T-helper 2 cell (primary cell): ENCODE data around the gene GLI3.

Experiments
- DNase-seq, 5 experiments: peaks; one replicate each; pipeline versions ENCODE4 v3.0.0 to v3.0.0-alpha.2; 2012 to 2022

GLI3 gene

DNA sequence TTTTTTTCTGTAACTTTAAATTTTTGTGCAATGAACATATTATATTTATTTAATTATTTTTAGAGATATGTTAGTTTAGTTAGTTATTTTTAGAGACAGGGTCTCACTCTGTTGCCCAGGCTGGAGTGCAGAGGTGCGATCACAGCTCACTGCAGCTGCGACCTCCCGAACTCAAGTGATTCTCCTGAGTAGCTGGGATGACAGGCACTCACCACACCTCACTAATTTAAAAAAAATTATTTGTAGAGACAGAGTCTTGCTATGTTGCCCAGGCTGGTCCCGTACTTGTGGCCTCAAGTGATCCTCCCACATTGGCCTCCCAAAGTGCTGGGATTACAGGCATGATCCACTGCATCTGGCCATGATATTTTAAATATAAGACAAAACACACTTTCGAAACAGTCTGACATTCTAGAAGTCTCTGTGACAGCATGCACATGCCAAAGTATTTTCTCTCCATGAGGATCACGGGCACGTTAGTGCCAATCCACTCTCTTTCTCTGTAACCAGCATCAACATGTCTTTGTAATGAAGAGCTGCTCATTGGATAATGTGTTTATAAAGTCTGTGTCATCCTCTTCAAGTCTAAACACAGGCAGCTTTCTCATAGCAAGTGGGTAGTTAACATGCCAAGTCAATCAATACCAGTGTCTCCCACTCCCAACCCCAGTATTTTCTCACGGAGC lies 137.4 kb downstream of the GLI3 start:
- DNase-seq = no peak

GRCh38 chr7:42099066-42099465 lies 137.9 kb downstream of the GLI3 start:
- no peak for DNase-seq

DNA sequence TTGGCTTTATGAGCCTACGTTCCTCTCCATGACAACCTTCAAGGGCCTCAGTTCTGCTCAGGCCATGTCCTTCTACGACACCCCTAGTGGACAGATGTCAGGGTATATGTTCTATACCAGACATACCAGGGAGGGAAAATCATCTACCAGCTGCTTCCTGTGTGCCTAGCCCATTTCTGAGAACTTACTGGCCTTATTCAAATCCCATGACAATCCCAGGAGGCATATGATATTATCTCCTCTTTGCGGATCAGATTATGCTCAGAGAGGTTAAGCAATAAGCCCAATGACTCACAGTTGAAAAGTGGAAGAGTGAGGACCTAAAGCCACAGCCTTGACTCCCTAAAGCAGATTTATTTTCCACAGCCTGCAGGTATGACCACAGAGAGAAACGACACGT lies 139.3 kb downstream of the GLI3 start:
- DNase-seq = no peak

DNA sequence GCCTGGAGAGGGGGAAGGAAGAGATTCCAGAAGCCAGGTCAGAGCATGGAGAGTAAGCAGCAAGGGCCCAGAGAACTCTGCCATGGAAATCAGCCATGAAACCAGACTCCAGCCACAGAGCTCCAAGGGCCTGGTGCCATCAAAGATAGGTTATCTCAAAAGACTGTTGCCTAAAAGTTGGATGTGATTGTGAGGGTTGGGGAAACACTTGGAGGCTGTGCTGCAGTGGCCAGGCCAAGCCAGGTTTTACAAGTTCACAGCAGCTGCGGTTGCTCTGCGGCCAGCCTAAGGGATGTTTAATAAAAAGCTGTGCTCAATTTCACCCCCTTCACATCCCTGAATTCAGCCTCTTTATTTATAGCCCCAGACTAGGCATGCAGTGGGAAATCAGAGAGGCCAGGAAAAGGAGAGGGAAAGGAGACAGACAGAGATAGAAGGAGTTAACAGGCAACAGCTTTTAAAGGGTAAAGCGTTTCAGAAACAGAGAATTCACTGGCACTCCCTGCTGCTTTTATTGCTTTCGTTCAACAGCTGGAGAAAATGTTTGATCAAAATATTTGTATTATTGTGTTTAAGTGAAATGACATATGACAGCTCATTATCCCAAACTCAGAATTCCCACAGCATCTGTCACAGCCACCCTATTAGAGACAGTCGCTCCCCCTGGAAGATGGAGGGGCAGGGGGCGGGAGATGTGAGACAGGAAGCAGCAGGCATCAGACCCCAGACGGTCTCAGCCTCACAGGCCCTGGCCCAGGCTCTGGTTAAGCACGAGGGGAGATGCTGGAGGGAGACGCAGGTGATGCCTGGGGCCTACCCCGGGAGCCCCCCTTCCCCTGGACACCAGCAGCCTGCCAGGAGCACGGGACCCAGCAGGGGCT lies 140.1 kb downstream of the GLI3 start:
- no peak for DNase-seq

DNA sequence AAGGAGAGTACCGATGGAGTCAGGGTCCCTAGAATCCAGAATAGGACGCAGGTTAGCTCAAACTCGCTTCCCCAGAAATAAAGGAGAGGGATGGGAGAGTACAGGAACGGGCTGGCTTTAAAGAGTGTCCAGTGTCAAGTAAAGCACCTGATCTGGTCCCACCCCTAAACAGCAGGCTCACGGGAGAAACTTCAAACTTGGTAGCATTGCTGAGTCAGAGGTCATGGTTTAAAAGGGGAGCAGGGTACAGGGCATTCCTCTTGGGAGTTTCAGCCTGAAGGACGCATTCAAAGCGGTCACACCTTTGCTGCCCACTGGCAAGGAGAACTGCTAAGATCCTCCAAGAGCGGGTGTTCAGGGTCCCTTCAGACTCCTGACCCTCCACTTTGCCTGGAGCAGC lies 140.7 kb downstream of the GLI3 start:
- no peak for DNase-seq

GRCh38 chr7:42095791-42096190 lies 141.2 kb downstream of the GLI3 start:
- no peak for DNase-seq

DNA sequence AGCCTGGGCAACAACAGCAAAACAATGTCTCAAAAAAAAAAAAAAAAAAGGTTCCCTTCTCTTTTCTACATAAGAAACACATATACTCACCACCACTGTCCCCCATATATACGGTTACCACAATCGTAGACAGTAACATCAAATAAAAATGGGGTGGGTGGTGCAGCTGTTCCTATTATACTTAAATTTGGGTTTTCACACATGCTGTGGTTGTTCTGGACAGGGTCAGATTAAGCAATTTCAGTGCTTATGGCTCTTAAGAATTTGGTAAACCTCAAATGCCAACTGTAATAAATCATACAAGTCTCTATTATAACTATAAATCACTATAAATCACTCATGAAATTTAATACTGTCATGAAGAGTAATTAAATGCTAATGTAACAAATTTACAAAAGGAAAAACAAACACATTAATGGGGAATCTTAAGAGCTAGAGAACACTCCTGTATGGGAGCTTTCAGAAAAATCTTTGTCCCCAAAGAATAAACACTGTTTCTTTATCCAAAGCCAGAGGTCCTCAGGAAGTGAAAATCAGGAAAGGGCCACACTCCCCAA lies 143.6 kb downstream of the GLI3 start:
- no peak for DNase-seq

DNA sequence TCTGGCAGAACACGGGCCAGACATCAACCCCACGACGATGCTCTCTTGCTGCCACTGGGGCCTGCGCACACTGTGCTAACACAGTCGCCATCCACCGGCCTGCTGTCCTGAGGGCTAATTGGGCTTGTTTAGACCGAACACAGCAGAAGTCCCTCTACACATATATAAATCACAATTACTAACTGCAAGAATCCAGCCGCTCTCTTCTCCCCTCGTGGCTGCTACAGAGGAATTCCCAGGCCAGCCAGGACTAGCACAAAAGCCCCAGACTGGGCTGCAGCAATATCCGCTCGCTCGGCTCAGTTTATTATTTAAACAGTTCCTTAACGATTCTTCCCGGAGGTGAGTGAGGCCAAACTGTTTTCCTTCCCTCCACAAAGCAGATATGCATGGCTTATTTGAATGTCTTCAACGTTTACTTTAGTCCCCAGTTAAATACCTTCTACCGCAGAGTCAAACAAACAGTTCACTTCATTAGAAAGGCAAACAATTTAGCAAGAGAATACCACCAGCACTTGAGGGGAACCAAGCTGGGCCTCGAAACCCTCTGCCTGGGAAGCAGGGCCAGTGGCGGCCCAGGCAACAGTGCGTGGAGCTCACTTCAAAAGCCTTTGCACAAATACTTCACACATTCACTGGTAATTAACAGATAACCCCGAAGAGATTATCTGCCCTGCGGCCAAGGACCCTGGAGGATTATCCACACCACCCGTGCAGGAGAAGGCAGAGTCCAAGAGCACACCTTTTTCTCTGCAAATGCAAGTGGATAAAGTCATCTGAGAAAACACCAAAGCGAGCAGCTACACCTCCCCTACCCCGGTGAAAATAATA lies 145.3 kb downstream of the GLI3 start:
- DNase-seq = no peak

- DNase-seq = no peak
Measured at GRCh38 chr7:42090806-42091205, 146.2 kb downstream of the GLI3 start.

- no peak for DNase-seq
Measured at GRCh38 chr7:42090056-42090455, 147.0 kb downstream of the GLI3 start.

DNA sequence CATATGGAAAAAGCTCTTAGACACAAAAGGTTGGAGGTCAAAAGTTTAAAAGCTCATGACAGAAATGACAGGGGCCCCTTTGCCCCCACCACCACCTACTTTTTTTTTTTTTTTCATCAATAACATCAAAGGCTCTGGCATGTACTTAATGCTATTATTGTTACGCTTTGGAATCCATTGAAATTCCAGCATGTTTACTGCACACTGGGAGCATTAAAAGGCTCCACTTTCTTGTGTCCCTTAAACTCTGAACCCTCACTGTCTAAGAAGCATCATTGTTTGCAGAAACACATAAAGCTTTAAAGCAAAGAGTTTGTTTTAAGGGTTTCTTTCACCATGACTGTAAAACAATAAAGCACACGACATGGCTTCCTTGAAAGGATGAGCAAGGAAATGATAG lies 149.4 kb downstream of the GLI3 start:
- DNase-seq = no peak

DNA sequence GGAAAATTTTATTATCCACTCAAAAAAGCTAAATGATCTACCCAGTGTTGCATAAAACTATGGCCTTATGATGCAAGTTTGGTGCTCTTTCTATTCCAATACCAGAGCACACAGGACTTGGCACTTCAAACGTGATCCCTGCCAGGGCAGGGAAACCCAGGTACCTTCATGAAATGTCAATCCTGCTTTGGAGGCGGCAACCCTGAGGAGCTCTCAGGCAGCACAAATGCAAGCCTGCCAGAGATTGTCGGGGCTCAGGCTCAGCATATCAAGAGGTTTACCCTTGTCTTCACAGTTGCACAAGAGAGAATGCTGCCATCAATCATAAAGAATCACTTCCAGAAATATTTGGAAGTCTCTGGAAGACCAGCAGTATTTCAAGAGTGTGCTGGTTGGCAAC lies 151.5 kb downstream of the GLI3 start:
- no peak for DNase-seq

- DNase-seq = no peak
Measured at GRCh38 chr7:42084263-42084662, 152.7 kb downstream of the GLI3 start.

DNA sequence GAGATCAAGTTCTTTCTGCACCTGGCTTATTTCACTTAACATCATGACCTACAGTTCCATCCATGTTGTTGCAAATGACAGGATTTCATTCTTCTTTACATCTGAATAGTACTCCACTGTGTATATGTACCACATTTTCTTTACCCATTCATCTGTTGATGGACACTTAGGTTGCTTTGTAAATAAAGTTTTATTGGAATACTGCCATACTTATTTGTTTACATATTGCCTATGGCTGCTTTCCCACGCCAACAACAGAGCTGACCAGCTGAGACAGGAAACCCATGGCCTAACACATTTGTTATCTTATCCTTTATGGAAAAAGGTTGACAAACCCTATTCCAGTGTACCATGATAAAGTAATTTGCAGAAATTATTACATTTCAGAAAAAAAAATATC lies 153.7 kb downstream of the GLI3 start:
- DNase-seq = no peak

DNA sequence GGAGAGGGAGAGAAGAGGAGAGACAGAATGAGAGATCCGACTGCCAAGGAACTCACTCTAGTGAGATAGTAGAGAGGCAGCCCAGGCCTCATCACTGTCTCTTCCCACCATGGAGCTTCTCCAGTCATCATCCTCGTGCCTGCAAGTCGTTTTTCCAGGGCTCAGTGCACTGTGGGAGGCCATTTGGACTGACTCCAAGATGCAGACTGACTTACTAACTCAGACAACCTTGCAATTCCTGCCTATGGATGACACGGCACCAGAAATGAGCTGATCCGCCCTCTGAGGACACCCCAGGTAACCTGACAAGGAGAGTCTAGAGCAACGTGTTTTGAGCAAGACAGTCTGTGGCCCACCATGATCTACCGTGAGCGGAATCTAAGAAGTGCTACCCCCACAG lies 154.9 kb downstream of the GLI3 start:
- DNase-seq = no peak

DNA sequence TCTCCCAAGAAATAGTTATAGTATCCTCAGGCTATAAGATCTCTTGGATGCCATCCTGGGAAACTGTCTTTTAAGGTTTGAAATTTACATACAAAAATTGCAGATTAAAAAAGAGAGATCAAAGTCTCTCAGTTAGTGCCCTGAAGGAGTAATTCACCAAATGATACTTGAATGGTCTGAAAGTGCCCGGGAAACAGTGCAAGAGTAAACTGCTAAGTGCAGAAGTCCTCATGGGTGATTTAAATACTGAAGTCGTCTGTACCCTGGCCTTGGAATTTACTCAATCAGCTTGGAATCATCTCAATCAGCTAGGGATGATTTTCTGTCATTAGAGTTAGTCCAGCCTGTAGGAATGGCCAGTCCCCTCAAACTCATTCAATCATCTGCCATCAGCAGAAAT lies 155.3 kb downstream of the GLI3 start:
- DNase-seq = no peak

DNA sequence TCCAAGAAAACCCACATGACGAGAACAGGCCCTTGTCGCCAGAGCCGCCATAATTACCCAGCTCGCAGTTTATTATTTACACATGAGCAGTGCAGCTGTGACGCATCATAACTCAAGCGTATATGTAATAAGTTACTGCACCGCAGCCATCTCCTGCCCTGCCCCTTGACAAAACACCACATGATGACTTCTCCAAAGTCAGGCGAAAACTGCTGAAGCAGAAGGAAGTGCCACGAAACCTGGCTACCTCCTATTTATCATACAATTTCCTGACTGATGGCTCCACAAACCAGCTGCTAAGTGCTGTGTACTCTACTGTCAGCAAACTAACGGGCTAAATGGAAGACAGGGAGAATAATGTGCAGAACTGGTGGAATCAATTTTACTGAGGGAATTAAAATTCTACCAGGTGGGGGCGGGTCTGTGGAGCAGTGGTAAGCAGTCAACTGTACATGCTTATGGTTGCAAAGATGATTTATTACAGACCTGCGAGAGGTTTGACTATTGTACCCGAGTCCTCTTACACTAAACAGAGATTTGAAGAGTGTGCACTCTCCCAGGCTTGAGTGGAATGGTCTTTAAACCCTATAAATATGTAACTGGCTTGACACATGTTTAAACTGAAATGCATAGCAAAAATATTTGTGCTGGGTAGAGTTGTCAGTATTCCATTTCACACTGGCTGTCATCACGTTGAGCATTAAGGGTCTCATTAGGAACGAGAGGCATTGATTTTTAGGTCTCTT lies 156.0 kb downstream of the GLI3 start:
- DNase-seq = no peak

DNA sequence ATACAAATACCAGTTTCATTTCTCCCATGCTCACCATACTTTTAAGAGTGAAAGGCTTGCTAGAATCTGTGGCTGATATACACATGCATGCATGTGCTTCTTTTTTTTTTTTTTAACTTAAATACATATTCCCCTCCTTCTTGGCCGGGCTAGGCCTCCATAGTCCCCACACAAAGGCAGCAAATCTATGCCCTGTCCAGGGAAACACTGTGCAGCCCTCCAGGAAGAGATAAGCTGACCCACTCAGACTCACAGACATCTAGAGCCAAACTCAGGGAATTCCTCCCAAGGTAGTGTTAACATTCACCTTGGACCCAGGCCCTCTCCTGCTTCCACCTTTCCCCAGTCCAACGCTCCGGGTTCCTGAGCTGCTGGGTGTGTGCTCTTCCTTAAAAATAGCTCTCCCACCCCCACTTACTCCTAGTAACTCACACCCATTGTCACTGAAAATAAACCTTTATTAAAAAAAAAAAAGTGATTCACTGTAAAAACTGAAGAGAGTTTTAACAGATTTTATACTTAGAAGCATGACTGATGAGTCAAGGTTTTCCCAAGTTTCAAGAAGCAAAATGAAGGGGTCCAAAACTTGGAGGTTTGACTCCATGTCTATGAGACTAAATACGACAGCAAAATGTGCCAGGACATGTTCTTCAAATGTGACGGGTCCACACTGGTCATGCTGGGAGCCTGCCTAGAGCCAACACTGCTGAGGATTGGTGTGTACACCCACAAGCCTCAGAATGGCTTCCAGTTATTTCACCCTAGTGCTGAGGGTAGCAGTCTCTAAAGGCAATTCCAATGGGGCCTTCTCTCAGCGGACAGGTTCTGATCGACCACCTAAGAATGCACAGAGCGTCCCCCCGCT lies 159.5 kb downstream of the GLI3 start:
- DNase-seq = no peak

DNA sequence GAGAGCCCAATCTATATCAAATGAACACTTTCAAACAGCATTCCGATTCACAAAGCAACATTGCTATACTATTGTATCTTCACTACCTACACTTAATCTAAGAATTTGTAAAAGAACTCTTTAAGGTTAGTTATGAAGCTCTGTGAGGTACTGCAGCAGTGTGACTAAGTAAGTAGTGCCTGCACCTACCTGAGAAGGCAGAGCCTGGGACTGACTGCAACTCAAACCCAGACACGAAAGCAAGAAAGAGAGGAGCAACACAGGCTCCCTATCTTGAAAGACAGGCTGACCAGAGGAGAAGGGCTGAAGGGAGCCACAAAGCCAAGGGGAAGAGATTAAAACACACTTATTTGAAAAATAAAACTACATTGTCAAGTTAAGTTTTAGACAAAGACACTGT lies 160.1 kb downstream of the GLI3 start:
- no peak for DNase-seq

DNA sequence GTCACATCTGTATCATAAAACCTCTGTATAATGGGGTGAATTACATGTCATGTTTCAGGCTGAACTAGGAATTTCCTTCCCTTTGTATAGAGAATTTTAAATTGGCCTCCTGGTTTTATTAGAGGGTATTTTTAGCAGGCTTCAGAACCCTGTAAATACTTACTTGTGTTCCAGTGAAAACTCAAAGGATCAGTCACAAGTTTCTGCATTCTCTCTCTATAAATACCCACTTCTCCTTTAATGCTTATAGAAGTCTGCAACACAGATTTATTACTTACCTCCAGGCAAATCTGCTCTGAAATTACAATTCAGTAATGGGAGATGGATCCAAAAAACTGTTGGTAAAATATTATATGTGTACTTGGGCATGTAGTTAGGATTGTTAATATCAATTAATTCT lies 161.6 kb downstream of the GLI3 start:
- DNase-seq = no peak

DNA sequence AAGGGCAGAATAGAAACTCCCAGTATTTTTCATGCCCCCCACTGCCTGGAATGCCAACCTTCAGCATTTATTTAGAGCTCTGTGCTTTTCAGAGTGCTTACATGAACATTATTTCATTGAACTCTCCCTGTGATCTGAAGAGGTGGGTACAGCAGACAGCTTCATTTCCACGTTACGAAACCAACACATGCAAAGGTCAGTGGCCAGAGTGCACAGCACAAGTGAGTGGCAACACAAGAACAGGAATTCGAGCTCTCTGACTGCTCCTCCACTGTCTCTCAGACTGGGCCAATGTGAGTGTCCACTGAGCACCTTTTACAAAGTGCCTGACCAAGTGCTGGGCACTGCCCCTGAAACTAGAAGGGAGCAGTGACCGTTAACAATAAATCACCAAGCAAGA lies 162.9 kb downstream of the GLI3 start:
- no peak for DNase-seq
